ENCODE data around the gene STOML1. TPM values are rescaled to one million over a fixed set of nuclear protein-coding genes. Genes with fewer than 3 reads are reported as not detected.

STOML1 gene, protein sequence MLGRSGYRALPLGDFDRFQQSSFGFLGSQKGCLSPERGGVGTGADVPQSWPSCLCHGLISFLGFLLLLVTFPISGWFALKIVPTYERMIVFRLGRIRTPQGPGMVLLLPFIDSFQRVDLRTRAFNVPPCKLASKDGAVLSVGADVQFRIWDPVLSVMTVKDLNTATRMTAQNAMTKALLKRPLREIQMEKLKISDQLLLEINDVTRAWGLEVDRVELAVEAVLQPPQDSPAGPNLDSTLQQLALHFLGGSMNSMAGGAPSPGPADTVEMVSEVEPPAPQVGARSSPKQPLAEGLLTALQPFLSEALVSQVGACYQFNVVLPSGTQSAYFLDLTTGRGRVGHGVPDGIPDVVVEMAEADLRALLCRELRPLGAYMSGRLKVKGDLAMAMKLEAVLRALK
- total RNA-seq (10 to 100 TPM; 10.8 to 11.1 TPM), polyA plus RNA-seq (1 to 10 TPM; 8.1 to 8.7 TPM)

DNA sequence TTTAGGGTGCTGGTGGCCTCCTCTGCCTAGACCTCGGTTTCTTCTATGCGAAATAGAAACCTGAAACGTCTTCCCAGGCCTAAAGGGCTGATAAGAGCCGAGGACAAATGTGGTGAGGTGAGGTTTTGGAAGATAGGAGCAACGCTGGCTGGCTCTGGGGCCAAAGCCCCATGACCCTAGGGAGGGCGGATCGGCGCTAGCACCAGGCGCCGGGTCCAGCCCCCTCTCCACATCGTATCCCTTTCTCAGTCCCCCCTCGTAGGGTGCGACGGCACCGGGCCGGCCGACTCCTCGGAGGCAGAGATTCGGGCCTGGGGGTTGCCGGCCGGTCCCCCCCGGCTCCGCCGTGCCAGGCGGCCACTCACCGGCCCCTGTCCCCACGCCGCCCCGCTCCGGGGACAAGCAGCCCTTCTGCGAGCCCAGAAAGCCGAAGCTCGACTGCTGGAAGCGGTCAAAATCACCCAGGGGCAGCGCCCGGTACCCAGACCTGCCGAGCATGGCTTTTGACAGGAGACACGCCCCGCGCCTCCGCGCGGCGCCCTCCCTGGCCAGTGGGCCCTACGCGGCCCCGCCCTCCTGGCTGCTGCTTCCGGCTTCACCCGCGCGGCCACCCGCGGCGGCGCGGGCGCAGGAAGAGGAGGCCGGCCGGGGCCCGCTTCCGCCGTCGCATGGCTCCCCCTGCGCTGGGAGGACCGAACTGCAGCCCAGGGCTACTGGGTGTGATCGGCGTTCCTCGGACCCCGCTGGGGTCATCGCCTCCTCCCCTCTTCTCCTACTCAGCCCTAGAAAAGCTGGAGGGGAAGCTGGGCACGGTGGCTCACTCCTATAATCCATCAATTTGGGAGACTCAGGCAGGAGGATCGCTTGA is at the start of gene STOML1:
Gene STOML1, minus strand, starts transcription at position 570 of the 868 bp plus-strand sequence. Its CDS starts 72 bp downstream, at position 498.
- CTCF ChIA-PET (ENCODE audit: partially characterized antibody): interaction anchor here (0.7 to 7.8 kb wide), 10 partner anchors 10 to 57 kb away, joined by 3 to 46 read pairs (median 3); no protein-coding TSS in a partner anchor
- Histone ChIP-seq H3K4me1 (ENCODE audit: insufficient read depth, low read length) (peaks cover 42% of the 10 kb centered on the region), H3K4me3 (ENCODE audit: low read length in 2 of 2) (peak within 1 kb of the TSS; percentile 66 to 72), H3K27me3 (ENCODE audit: insufficient read depth, low read length) (no peaks in the 10 kb centered on the region), H3K27ac (ENCODE audit: low read depth, low read length) (peak within 1 kb of the TSS; percentile 67), H3K36me3 (ENCODE audit: insufficient read depth, low read length) (no peaks in the 10 kb centered on the region), H3K9me3 (ENCODE audit: control insufficient read depth in 1 of 2, low read length in 2 of 2) (no peaks in the 10 kb centered on the region)
- Mint-ChIP-seq H3K36me3 (peaks cover 4 to 14% of the 10 kb centered on the region in 2 donors), H3K27me3 (no peaks in the 10 kb centered on the region), H3K9me3 (no peaks in the 10 kb centered on the region), H3K4me1 (peaks cover 26 to 59% (median 39%) of the 10 kb centered on the region in 4 donors), H3K27ac (peak within 1 kb of the TSS; percentile 75 to 90 (median 86)), H3K4me3 (peak within 1 kb of the TSS; percentile 80 to 99 (median 84))
- intact Hi-C loops (cut with micrococcal nuclease): loop anchor here (2.0 to 10.0 kb wide), 4 partner anchors 65 to 1033 kb away; partner anchors contain the start of genes ARID3B, CLK3, LOXL1 and PPCDC
- POLR2A ChIA-PET (ENCODE audit: partially characterized antibody): interaction anchor here (0.6 to 1.6 kb wide), 6 partner anchors 9 to 28 kb away, joined by 3 to 5 read pairs (median 4); no protein-coding TSS in a partner anchor
- DNase-seq: peak; percentile 91 to 94 (median 91)

DNA sequence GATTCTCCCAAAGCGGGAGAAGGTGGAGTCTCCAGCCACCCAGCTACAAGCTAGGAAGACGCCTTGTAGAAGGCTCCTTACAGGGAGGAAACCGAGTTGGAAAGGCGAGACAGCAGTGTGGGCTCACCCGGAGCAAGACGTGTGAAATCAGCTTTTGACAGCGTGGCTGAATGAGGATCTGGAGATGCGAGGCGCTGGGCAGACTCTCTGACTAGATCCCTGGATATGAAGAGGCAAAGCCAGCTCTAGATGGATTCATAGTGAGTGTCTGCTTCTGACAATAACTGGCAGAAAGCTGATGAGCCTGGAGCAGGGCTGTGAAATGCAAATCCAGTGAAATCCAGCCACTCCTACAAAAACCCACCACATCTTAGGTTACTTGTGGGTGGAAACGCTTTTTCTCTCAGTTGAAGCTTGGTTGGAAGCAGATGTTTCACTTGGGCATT is 49.2 kb upstream of the STOML1 start:
- no peak overlapping the region for H3K4me3 ChIP-seq (ENCODE audit: low read length in 2 of 2)
- H3K4me1 ChIP-seq (ENCODE audit: insufficient read depth, low read length): no peaks in the 10 kb centered on the region
- peaks cover 12% of the 10 kb centered on the region for H3K36me3 ChIP-seq (ENCODE audit: insufficient read depth, low read length)
- H3K27me3 Mint-ChIP-seq: no peaks in the 10 kb centered on the region
- DNase-seq: no peak
- intact Hi-C loops (cut with micrococcal nuclease): no loop called here
- no peaks in the 10 kb centered on the region for H3K27me3 ChIP-seq (ENCODE audit: insufficient read depth, low read length)
- ChIA-PET CTCF (ENCODE audit: partially characterized antibody) (interaction anchor here (1.0 kb wide), 1 partner anchor 10 kb away, joined by 3 read pairs; no protein-coding TSS in a partner anchor), POLR2A (ENCODE audit: partially characterized antibody) (interaction anchor here (0.9 kb wide), 1 partner anchor 11 kb away, joined by 3 read pairs; no protein-coding TSS in a partner anchor)
- H3K27ac ChIP-seq (ENCODE audit: low read depth, low read length): no peak overlapping the region
- H3K4me3 Mint-ChIP-seq: no peak overlapping the region
- no peaks in the 10 kb centered on the region for H3K9me3 ChIP-seq (ENCODE audit: control insufficient read depth in 1 of 2, low read length in 2 of 2)
- H3K9me3 Mint-ChIP-seq: peaks cover 0 to 2% (median 0%) of the 10 kb centered on the region in 8 donors
- peak overlapping the region in 1 of 7 donors; percentile 87 for H3K27ac Mint-ChIP-seq
- peaks cover 0 to 1% (median 0%) of the 10 kb centered on the region in 4 donors for H3K4me1 Mint-ChIP-seq
- H3K36me3 Mint-ChIP-seq: peaks cover 24 to 52% of the 10 kb centered on the region in 2 donors

DNA sequence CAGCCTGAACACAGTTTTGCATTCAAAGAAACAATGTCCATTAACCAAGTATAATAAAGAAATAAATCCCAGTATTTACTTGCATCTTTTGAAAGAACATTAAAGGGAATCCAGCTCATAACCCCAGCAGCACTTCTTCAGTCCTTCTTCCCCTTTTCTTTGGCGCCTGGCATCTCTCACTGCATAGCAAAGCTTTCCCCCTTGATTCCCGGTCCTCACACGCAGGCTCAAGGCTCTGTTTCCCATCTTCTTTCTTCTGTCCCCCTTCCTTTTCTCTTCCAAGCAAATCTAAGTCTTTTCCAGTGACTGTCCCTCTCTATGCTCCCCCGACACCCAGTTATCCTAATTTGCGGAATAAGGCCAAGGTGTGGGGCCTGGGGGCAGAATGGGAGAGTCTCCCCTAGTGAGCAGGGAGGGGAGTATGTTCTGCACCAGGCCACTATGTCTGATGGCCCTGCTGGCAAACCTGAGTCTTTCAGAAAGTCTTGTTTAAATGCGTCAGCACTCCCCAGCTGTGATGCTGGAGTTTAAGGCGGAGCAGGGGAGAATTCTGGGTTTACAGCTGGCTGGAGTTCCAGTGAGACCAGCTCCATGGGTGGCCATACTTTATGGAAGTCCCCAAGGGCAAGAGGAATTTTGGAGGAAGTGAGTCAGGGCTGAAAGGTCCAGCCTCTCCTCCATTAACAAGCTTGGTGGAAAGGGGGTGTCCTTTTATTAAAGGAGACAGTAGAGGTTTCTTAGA is 48.2 kb upstream of the STOML1 start:
- no peaks in the 10 kb centered on the region for H3K4me1 ChIP-seq (ENCODE audit: insufficient read depth, low read length)

DNA sequence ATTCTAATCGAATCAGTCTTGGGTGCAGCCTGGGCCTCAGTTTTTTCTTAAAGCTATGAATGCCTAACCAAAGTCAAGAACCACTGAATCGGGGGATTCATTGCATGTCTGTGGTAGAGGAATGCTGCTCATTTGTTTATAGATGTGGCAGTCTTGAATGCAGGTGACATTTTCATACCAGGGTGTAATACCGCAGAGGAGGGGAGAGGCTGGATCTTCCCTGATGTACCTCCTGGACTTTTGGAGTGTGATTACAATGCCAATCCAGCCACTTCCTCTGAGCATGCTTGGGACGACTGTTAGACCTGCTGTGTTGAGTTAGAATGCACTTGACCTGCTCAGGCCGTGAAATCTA is 47.5 kb upstream of the STOML1 start:
- no peak overlapping the region for H3K27ac ChIP-seq (ENCODE audit: low read depth, low read length)
- intact Hi-C loops (cut with micrococcal nuclease): no loop called here
- H3K36me3 ChIP-seq (ENCODE audit: insufficient read depth, low read length): peaks cover 28% of the 10 kb centered on the region
- peaks cover 0 to 2% (median 0%) of the 10 kb centered on the region in 8 donors for H3K9me3 Mint-ChIP-seq
- no peaks in the 10 kb centered on the region for H3K27me3 ChIP-seq (ENCODE audit: insufficient read depth, low read length)
- H3K27me3 Mint-ChIP-seq: no peaks in the 10 kb centered on the region
- DNase-seq: no peak
- ChIA-PET POLR2A (ENCODE audit: partially characterized antibody) (interaction anchor here (1.3 kb wide), 1 partner anchor 9 kb away, joined by 3 read pairs; no protein-coding TSS in a partner anchor), CTCF (ENCODE audit: partially characterized antibody) (interaction anchor here (1.3 to 5.0 kb wide), 4 partner anchors 9 to 75 kb away, joined by 3 to 39 read pairs (median 4); no protein-coding TSS in a partner anchor)
- no peak overlapping the region for H3K4me3 Mint-ChIP-seq
- no peaks in the 10 kb centered on the region for H3K9me3 ChIP-seq (ENCODE audit: control insufficient read depth in 1 of 2, low read length in 2 of 2)
- peak overlapping the region in 2 of 7 donors; percentile 25 to 63 for H3K27ac Mint-ChIP-seq
- H3K4me3 ChIP-seq (ENCODE audit: low read length in 2 of 2): no peak overlapping the region
- peaks cover 34 to 65% of the 10 kb centered on the region in 2 donors for H3K36me3 Mint-ChIP-seq
- H3K4me1 ChIP-seq (ENCODE audit: insufficient read depth, low read length): no peaks in the 10 kb centered on the region
- peaks cover 0 to 1% (median 0%) of the 10 kb centered on the region in 4 donors for H3K4me1 Mint-ChIP-seq

More for the DNA sequence above, 48.2 kb upstream of the STOML1 start:
- no peak overlapping the region for H3K27ac ChIP-seq (ENCODE audit: low read depth, low read length)
- H3K27me3 ChIP-seq (ENCODE audit: insufficient read depth, low read length): no peaks in the 10 kb centered on the region
- no peak for DNase-seq
- Mint-ChIP-seq H3K27ac (peak overlapping the region in 2 of 7 donors; percentile 3 to 32), H3K4me1 (peaks cover 0 to 1% (median 0%) of the 10 kb centered on the region in 4 donors), H3K27me3 (no peaks in the 10 kb centered on the region), H3K4me3 (no peak overlapping the region), H3K36me3 (peaks cover 27 to 59% of the 10 kb centered on the region in 2 donors), H3K9me3 (peaks cover 0 to 2% (median 0%) of the 10 kb centered on the region in 8 donors)
- H3K4me3 ChIP-seq (ENCODE audit: low read length in 2 of 2): no peak overlapping the region
- ChIA-PET CTCF (ENCODE audit: partially characterized antibody) (interaction anchor here (0.8 to 5.0 kb wide), 7 partner anchors 8 to 76 kb away, joined by 3 to 39 read pairs (median 3); no protein-coding TSS in a partner anchor), POLR2A (ENCODE audit: partially characterized antibody) (interaction anchor here (0.9 to 1.3 kb wide), 2 partner anchors 9 to 10 kb away, joined by 3 read pairs; no protein-coding TSS in a partner anchor)
- H3K36me3 ChIP-seq (ENCODE audit: insufficient read depth, low read length): peaks cover 23% of the 10 kb centered on the region
- intact Hi-C loops (cut with micrococcal nuclease): no loop called here
- no peaks in the 10 kb centered on the region for H3K9me3 ChIP-seq (ENCODE audit: control insufficient read depth in 1 of 2, low read length in 2 of 2)

DNA sequence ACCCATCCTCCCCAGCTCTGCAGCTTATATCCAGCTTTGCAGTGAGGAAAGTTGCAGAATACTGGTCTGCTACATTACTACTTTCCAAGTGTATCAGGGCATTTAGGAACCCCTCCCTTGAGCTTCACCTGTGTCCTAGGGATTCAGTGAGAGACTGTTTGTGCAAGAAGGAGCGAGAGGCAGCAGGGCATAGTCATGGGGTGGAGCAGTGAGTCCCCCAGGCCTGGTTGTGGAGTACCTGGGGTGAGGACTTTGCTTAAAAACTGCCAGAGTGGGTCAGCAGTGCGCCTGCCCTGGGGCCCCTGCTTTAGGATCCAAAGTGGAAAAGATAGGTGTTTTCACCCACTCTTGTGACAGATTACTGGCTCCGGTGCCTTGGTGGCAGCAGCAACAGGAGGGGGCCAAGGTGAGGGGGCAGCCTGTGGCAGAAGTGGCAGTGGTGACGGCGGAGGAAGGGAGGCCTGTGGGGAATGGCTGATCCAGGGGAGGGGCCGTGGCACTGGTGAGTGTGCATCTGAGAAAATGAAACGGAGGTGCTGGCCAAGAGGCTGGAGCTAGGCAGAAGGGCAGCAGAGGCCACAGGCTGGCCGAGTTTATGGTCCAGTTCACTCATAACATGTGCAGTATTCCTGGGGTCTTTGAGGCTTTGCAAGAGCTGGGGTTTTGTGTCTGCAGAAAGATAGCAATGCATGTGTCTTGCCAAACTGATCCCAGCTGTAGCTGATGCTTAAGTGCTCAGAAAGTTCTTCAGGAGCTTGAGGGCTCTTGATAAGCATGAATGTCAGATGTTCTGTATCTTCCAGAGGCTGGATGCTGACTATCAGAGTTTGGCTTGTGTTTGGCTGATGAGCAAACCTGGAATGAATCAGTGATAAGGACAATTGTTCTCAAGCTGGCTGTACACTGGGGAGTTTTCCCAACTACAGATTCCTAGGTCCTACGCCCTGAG is 46.9 kb upstream of the STOML1 start:
- Histone ChIP-seq H3K36me3 (ENCODE audit: insufficient read depth, low read length) (peaks cover 34% of the 10 kb centered on the region), H3K9me3 (ENCODE audit: control insufficient read depth in 1 of 2, low read length in 2 of 2) (no peaks in the 10 kb centered on the region), H3K27ac (ENCODE audit: low read depth, low read length) (no peak overlapping the region), H3K4me1 (ENCODE audit: insufficient read depth, low read length) (no peaks in the 10 kb centered on the region), H3K4me3 (ENCODE audit: low read length in 2 of 2) (no peak overlapping the region), H3K27me3 (ENCODE audit: insufficient read depth, low read length) (no peaks in the 10 kb centered on the region)
- Mint-ChIP-seq H3K27me3 (no peaks in the 10 kb centered on the region), H3K27ac (peak overlapping the region in 3 of 7 donors; percentile 17 to 25 (median 24)), H3K36me3 (peaks cover 40 to 72% of the 10 kb centered on the region in 2 donors), H3K4me3 (no peak overlapping the region), H3K9me3 (peaks cover 0 to 2% (median 0%) of the 10 kb centered on the region in 8 donors), H3K4me1 (peaks cover 0 to 1% (median 0%) of the 10 kb centered on the region in 4 donors)
- no peak for DNase-seq
- intact Hi-C loops (cut with micrococcal nuclease): no loop called here
- ChIA-PET POLR2A (ENCODE audit: partially characterized antibody) (interaction anchor here (1.3 kb wide), 1 partner anchor 10 kb away, joined by 3 read pairs; no protein-coding TSS in a partner anchor), CTCF (ENCODE audit: partially characterized antibody) (interaction anchor here (1.4 to 5.0 kb wide), 5 partner anchors 9 to 88 kb away, joined by 3 to 39 read pairs (median 4); no protein-coding TSS in a partner anchor)
